Prostate gland (tissue), 2 donors: ENCODE measurements around the gene GZF1.

Experiments used
- POLR2A ChIP-seq: fragments of 450-650 bp; IDR thresholded peaks from one replicate; pipeline ENCODE4 v1.6.1; 2016; ENCODE audit warnings: antibody characterized with exemption, mild to moderate bottlenecking
- POLR2AphosphoS5 ChIP-seq: sonication (generic); formaldehyde crosslinking; IDR thresholded peaks from one replicate; pipeline ENCODE4 v1.6.1; 2017; ENCODE audit warnings: antibody characterized with exemption
- TF ChIP-seq, protein P1 (sequence below), 4 experiments: fragments of 200-600 bp in 2 of 4; fragments of 450-650 bp in 2 of 4; sonication (generic) in 2 of 4; IDR thresholded peaks; 1 replicate in 3 of 4; 2 replicates in 1 of 4; pipeline ENCODE4 v1.5.1; 2016 to 2019; ENCODE audit warnings: antibody characterized with exemption in 4 of 4, mild to moderate bottlenecking in 2 of 4, moderate library complexity in 2 of 4

- TF ChIP-seq POLR2A (no peak), POLR2AphosphoS5 (no peak)
- TF ChIP-seq, protein P1, sequence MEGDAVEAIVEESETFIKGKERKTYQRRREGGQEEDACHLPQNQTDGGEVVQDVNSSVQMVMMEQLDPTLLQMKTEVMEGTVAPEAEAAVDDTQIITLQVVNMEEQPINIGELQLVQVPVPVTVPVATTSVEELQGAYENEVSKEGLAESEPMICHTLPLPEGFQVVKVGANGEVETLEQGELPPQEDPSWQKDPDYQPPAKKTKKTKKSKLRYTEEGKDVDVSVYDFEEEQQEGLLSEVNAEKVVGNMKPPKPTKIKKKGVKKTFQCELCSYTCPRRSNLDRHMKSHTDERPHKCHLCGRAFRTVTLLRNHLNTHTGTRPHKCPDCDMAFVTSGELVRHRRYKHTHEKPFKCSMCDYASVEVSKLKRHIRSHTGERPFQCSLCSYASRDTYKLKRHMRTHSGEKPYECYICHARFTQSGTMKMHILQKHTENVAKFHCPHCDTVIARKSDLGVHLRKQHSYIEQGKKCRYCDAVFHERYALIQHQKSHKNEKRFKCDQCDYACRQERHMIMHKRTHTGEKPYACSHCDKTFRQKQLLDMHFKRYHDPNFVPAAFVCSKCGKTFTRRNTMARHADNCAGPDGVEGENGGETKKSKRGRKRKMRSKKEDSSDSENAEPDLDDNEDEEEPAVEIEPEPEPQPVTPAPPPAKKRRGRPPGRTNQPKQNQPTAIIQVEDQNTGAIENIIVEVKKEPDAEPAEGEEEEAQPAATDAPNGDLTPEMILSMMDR (IDR thresholded peaks at IDR 0.05): no peak
Measured at GRCh38 chr20:23325107-23325506, 36.9 kb upstream of the GZF1 start.
